GM21723 (cell line): ENCODE measurements around the gene GOLGA6A.
"Not testable (repeated sequence)": the region's sequence is repeated elsewhere in the genome, so short reads cannot be mapped to it uniquely, and the experiment has no call there.

ENCODE experiments used
- ATAC-seq: cut with Tn5 transposase; IDR thresholded peaks from one replicate; pipeline ENCODE4 v1.9.1; 2021; ENCODE audit warnings: mild to moderate bottlenecking, moderate library complexity; ENCODE audit not compliant: unreplicated experiment

The GOLGA6A gene

DNA sequence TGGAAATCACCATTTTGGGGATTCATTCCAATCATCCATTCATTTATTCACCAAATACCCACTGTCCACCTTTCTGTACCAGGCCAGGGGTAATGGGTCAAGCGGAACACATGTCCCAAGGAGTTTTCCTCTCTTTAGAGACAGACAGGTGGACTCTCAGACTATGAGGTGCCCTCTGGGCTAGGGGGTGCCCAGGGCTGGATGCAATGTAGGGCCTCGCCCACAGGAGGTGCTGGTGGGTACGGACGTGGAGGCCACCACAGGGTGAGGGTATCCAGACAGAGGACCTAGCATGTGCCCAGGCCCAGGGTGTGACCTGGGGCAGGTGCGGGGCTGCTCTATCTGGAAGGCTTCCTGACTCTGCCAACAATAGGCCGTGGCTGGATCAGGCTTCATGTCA is 26.3 kb upstream of the GOLGA6A start:
- ATAC-seq: not testable (repeated sequence)

DNA sequence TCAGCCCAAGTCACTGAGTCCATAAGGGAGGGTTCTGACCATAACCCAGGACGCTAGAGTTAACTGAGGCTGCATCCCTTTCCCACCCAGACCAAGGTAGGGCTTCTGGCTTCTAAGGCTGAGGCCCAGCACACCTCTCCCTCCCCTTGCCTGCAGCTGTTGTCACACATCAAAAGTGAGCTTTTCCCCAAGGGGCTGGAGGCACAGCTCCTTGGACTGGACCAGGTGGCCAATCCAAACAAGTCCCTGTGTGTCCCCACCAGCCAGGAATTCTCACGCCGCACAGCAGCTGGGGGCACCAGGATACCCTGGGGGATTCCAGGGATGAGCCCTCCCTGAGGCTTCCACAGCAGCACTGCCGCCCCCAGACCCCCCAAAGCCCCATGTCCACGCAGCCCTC is 25.8 kb upstream of the GOLGA6A start:
- ATAC-seq: no peak

DNA sequence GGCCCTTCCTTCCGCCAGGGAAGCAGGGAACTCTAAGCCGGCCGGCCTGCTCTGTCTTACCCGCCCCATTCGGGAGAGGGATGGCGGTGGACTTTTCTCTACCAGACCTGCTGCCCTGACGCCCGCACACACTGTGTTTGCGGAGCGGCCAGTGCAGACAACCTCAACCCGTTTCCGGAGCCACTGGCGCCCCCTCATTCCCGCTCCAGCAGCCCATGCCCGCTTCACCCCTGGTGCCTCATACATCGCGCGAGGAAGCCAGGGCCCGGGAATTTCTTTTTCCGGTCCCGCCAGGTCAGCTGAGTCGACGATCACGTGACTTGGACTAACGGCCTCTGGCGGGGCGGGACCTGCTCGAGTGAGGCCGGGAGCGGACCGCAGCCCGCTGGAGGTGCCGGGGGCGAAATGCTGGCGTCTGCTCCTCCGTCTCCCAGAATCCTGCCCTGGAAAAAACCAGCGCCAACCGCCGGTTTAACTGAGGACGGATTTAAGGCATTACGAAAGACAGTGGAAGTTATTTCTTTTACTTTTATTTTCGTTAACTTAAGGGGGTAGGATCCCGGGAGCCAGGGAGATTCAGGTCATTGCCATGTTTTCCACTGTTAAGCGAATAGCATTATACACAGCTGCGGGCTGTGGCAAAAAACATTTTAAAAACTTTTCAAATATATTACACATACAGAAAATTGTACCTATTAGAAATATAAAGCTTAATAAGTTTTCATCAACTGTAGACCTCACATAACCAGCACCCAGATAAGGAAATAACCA is 17.8 kb upstream of the GOLGA6A start:
- peak; percentile 78 for ATAC-seq

DNA sequence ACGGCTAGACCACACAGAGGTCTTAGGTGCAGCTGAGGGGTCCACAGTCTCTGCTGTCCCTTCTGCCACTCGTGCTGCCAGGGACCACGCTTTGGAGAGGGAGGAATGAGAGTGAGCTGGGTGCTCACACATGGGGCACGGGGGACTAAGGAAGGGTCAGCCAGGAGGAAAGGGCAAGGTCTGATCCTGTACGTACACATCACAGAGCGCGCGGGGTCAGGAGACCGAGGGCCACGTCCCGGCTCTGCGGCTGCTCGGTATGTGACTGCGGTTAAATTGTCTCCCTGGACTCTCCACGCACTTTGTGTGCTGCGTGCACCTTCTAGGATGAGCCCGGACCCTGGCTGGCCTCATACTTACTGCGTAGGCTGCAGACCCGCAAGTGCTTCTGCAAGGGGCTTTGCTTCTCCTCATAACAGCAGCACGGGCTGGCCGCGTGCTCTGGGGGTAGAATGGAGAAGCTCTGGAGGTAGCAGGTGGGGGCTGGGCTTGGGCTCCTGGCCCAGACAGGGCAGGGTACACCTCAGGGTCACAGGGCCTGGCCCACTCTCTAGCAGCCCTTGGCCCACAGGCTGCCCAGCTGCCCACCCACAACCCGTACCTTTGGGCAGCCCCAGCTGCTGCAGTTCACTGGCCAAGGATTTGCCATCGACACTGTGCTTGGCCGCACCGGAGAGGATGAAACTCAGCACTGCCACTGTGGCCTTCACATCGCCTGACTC is 14.6 kb upstream of the GOLGA6A start:
- ATAC-seq: not testable (repeated sequence)

DNA sequence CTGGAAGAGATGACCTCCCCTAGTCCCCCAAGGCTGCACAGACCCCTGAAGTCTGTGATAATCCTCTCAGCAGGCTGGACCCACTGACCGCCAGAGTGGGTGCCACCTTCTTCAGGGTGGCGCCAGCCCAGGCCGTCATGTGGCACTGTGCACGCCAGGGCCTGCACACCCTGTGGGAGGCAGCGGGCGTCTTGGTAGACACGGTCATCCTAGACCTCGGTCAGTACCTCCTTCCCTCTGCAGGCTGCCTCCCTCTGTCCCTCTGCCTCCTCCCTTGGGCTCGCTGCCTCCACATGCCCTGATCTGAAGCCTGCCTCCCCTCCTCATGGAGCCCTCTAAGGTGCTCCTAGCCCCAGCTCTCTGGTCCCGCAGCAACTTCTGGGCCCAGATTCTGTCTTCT is 13.3 kb upstream of the GOLGA6A start:
- not testable (repeated sequence) for ATAC-seq

DNA sequence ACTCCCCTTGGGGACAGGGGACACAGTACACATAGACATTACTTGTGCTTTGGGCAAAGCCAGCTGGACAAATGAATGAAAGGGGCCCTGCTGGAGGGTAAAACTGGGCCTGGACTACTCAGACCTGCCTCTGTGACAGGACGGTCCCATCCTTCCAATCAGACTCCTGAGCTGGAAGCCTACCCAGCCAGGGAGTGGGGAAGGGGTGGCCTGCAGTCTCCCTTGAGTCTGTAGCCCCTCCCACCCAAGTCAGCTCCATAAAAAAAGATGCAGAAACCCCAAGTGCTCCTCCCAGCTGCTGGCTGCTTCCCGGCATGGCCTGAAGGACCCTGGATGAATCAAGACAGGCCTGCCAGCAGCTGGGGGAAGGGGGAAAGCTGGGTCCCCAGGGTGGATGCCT is 12.2 kb upstream of the GOLGA6A start:
- ATAC-seq: not testable (repeated sequence)

DNA sequence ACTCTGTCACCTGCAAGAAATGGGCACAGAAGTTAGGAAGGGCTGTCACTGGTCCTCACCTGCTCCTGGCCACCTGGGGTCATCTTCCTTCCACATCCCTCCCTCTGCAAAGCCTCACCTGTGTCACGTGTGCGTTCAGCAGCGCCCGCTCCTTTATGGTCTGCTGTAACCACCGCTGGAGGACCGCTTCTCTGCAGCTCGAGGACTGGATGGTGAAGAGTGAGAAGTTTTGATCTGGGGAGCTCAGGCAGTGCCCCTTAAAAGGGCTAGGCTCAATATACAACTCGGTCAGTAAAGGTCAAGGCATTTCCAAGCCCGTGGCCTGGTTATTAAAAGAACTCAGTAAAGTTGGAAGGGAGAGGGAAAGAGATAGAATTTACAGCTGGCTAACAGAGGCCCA is 6.6 kb downstream of the GOLGA6A start:
- not testable (repeated sequence) for ATAC-seq

DNA sequence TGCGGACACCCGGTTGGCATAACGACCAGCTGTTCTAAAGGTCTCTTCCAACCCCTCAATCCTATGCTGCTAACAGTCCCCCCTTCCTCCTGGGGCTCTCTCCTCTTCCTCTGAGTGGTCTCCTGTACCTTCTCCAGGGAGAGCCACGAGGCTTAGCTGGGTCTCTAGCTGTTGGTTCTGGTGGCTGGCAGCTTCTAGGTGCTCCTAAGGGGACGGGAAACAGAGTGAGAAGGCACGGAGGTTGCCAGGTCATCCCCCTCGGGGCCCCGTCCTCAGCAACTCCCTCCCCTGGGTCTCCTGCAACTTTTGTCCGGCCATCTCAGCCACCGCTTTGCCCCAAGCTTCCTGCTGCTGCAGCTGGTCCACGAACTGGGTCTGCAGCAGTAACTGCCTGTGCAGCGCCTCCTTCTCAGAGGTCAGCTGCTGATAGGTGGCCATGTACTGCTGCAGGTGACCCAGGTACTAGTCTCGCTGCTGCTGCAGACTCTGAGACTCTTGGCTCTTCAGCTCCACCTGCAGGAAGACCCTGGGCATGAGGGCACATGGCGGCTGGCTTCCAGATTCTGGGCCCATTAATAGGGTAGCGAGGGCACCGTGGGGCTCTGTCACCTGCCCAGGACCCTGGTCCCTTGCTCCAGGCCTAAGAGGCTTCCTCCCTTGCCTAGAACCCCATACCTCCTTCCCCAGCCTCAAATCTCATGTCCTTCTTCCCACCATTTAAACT is 9.6 kb downstream of the GOLGA6A start:
- ATAC-seq: not testable (repeated sequence)

DNA sequence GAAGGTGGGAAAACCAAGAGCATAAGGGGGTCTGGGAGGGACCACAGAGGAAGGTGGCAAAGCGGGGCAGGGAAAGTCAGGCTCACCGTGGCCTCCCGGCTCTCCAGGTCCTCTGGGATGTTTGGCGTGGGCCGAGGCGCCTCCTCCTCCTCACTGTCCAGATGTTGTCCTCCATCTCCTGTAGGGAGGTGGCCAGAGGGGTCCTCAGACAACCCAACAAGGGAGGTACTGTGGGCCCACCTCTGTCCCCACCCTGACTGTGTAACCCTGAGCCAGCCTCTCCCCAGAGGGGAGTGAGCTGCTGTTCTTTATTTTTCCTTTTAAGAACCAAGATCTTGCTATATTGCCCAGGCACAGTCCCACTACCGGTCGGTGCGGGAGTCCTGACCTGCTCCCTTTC is 10.2 kb downstream of the GOLGA6A start:
- not testable (repeated sequence) for ATAC-seq

DNA sequence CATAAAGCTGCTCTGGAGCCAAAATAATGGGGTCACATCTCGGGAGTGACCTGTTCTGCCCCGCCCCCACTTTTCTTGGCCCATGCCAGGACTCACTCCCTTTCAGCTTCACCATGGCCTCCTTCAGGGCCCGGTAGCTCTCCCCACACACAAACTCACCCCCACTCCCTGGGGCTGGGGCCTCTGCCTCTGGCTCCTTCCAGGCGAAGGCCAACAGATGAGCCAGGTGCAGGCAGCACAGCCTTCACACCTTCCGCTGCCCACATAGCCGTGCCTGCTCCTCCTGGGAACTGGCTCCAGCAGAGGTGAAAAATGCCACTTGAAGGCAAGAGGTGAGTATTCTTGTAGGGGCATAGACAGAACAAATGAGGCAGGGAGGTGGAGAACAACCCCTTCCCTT is 10.7 kb downstream of the GOLGA6A start:
- not testable (repeated sequence) for ATAC-seq

DNA sequence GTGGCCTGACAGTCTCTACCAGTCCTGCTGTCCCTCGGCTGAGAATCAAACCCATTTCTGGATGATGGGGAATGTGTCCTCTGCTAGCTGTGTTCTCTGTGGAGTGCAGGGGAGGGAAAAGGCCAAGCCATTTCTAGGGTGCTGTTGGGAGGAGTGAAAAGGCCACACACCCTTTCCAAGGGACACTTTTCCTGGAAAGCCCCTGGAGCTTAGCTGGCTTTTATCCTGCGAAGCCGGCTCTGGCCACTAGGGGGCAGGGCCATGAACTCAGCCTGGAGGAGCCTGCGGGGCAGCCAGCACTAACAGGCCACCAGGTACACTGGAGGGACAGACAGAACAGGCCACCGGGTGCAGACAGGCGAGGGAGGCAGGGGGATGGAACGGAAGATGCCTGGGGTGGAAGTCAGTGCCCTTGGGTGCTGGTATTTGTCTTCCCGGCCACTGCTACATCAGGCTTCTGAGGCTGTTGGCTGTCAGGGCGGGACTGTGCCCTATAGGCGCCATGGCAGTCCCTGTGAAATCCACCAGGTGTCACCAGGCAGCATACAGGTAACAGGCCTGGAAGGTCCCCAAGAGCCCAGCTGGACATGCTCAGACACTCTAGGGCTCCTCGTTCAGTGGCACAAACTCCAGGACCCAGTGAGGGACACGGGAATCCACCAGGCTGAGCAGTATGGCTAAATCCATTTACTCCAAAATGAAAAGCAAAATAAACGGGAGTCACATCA is 16.5 kb downstream of the GOLGA6A start:
- ATAC-seq: peak; percentile 60

DNA sequence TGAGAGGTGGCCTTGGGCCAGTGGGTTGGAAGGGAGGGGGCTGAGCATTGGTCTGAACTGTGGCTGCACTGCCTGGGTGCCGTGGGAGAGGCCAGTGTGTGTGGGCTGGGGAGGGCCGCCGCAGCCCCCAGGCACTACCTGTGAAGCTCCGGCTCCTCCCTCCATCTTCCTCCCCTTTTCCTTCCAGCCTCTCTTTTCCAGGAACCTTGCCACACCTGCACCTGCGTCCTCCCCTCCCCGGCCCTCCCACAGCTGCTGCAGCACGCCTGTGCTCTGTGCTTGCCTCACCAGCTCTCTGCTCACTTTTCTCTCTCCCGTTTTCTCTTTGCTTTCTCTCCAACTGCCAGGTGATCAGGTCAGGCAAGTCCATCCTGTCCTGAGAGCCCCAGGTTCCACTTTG is 17.5 kb downstream of the GOLGA6A start:
- ATAC-seq: not testable (repeated sequence)

DNA sequence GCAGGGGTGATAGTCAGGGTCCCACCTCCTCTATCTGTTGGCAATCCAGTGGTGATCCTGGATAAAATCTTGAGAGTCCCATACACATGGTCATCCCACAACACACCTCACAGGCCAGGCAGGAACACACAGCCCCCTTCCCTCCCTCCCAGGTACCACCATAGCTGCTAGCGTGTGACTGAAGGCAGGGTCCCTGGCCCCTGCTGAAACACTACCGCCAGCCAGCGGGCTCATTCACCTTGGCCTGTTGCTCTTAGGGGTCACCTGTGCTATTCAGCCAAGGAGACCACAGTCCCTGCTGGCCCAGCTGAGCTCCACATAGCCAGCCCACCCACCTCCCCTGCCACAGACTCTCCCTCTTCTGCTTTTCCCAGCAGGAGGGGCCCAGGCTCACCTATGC is 18.2 kb downstream of the GOLGA6A start:
- ATAC-seq: not testable (repeated sequence)

DNA sequence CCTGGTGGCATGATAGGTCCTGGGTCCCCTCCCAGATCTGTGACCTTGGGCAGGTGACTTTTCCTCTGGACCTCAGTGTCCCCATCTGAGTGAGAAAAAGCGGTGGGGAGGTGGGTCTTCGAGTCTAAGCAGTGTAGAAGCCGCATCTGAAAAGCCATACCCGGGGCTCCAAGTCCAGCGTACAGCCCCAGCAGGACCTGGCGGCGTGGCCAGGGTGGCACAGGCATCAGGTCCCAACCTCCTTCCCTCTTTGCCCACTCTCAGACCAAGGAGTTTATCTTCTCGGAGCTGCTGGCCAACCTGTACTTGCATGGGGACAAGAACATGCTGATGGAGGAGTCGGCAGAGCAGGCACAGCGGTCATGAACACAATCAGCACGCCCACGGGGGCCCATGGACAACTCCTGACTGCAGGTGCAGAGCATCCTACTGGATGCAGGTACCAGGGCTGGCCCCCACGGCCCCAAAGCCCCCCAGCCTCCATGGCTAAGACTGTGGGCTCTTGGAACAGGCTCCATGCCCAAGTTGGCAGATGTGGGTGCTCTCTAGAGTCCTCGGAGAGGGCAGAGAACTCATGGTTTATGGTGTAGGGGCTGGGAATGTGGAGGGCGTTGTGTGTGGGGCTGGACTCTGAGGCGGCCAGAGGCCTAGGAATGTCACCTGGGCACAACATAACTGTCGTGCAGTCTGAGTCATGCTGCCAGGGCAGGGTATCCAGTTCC is 18.8 kb downstream of the GOLGA6A start:
- not testable (repeated sequence) for ATAC-seq

DNA sequence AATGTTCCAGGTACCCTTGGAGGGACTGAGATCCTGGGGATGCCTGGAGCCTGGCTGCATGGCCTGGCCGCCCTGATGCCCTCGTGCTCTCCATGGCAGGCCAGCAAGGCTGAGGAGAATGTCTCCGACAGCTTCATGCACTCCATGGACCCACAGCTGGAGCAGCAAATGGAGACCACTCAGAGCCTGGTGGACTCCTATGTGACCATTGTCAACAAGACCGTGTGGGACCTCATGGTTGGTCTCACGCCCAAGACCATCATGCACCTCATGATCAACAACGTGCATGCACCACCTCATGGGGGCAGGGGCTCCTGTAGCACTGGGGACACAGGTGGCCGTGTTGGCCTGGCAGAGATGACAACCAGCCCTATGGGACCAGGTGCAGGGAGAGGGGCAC is 19.7 kb downstream of the GOLGA6A start:
- ATAC-seq: no peak

DNA sequence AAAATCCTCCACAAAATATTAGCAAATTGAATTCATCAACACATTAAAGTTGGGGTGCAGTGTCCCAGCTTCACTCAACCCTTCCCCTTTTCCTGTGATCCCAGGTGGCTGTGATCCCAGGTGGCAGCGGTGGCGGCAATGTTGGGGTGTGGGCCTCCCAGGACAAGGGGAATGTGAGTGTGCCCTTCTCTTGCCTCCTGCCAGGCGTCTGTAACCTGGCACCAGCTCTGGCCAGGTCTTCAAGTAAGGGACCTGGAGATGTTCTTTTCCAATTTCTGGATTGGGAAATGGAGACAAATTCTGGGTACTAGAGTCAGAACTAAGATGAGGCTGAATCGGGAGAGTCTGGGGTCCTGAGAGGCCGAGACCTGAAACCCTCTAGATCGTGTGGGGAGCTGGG is 20.1 kb downstream of the GOLGA6A start:
- no peak for ATAC-seq

DNA sequence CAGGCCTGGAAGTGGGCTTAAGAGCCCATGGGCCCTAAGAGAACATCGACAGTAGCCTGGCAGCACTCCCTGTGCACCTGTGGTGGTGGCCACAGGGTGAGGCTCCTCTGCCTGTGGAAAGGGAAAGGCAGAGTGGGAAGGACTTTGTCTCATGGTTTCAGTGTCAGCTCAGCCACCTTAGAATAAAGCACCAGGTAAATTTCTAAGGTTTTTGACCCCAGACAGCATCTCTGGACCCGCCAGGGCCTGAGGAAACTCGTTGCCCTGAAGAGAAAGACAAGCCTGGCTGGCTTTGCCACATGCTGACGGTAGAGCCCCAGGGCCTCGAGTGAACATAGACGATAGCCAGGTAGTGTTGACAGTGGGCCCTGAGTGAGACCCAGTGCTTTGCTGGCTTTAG is 22.1 kb downstream of the GOLGA6A start:
- no peak for ATAC-seq

DNA sequence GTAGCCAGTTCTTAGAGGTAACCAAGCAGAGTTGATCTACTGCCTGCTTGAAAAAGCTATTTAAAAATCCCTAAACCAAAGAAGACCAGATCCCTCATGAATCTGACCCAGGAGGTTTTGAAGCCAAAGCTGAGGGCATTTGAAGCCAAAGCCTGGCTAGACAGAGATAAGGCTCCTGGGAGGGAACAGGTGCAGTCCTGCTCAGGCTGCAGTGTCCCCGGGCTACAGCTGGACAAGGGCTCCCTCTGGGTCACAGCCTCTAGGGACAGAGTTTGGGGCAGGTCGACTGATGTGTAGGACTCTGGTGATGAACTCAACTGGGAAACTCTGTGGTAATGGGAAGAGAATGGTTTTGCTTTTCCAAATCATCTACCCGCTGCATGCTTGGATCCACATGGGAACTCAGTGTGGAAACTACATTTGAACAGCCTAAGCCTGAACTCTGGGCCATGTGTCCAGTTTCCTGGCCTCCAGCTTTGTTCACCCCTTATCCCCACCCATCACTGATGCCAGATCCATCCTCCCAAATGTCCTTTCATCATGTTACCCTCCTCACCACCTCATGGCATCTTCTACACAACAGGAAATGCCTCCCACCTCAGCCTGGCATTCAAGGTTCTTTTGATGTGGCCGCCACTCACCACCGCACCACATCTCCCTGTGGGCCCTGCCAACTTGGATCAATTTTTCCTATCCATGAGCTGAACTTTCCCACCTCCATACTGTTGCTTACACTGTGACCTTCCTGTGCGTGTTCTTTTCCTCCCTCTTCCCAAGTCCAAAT is 23.1 kb downstream of the GOLGA6A start:
- not testable (repeated sequence) for ATAC-seq

DNA sequence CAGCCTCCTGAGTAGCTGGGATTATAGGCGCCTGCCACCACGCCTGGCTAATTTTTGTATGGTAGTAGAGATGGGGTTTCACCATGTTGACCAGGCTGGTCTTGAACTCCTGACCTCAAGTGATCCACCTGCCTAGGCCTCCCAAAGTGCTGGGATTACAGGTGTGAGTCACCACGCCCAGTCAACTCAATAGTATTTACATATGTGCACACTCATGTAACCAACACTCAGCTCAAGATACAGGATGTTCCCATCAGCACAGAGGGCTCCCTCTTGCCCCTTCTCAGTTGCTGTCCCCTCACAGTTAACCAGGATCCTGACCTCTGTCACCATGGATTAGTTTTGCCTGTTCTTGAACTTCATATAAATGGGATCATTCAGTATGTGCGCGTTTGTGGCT is 26.0 kb downstream of the GOLGA6A start:
- ATAC-seq: not testable (repeated sequence)

DNA sequence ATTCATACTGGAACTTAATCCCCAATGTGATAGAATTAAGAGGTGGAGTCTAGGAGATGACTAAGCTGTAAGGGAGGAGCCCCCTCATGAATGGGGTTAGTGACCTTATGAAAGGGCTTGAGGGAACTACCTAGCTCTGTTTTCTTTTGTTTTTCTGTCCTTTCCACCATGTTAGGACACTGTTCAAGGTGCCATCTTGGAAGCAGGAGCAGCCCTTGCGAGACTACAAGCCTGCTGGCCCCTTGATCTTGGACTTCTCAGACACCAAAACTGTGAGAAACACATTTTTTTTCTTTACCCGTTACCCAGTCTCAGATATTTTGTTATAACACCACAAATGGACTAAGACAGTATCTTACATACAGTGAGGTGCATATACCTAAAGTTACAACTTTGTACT is 26.5 kb downstream of the GOLGA6A start:
- ATAC-seq: no peak
